GM21526 (cell line): Measurements from ENCODE around the gene TRIM46.

Experiments used
- ATAC-seq: cut with Tn5 transposase; IDR thresholded peaks from one replicate; pipeline ENCODE4 v1.9.1; 2021; ENCODE audit warnings: moderate library complexity; ENCODE audit not compliant: unreplicated experiment, low FRiP score

Gene TRIM46

DNA sequence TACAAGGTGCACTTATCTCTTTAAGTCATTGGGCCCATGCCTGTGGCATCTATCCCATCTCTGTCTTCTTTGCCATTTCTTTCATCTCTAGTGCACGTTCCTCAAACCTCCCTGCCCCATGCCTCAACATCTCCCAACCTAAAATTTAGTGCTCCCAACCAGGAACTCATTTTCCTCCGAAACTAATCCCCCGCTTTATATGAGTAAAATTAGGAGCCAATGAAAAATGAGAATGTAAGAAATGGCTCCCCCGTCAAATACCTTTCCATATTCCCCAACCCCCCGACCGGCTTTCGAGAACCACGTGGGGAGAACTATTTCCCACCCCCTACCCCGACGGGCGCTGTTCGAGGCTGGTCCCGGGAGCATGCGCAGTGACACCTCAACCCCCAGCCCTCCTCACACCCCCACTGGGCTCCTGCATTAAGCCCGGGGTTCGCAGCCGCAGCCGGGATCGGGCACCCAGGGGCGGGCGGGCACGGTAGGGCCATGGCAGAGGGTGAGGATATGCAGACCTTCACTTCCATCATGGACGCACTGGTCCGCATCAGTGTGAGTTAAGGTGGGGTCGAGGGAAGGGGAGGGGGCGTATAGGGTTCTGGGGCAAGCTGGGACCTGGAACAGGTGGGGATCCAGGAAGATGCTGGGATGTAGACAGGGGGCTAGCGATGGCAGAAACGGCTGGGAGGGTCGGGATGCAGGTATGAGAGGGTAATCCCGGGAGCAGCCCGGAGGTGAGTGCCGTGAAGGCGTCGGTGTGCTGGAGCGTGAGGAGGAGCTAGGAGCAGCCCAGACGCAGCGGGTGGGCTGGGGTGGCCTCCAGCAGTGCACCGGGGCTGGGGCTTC lies at the start of gene TRIM46:
TSS of gene TRIM46 (plus strand) at position 372 of the 846 bp plus-strand sequence. CDS start at position 490, 118 bp downstream.
- no peak for ATAC-seq

GRCh38 chr1:155124503-155125463 lies 48.9 kb upstream of the TRIM46 start:
- no peak for ATAC-seq

DNA sequence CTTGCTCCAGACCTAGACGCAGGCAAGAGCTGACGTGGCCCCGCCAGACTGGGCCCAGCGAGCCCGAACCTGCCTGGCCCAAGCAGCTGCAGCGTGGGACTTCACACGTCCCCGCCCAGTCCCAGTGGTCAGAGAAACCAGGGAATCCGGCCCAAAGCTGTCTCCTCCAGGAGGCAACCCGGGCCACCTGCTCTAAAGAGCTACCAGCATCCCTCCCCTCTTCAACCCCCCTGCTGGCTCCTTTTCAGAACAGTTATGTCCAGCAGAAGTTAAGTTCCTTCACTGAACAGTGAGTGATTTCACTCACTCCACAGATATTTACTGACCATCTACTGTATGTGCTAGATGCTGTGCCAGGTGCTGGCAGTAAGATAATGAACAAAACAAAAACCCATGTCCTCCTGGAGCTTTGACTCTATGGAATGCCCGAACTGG lies 48.1 kb upstream of the TRIM46 start:
- no peak for ATAC-seq

GRCh38 chr1:155125946-155126555 lies 47.6 kb upstream of the TRIM46 start:
- no peak for ATAC-seq

DNA sequence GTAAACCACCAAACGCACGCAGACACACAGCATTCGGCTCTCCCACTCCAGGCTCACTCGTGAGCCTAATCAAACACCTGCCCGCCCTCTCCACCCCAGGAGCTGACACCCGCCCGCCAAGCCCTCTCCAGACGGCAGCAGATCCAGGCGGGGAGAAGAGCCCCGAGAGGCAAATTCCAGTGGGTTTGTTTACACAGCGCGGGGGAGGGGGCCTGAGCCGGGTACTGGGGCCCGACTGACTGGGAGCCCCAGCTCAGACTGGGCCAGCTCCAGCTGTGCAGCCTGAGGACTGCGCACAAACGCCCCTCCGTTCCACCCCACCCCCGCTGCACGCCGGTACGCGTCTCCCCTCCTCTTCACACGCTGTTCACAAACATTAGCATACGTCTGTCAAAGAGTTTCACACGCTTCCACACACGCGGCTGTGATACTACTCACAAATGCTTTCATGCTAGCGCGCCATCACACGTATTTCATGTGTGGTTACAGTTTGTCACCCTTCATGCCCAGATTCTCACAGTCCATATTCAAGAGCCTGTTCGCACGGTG lies 47.0 kb upstream of the TRIM46 start:
- no peak for ATAC-seq

- no peak for ATAC-seq
Measured at GRCh38 chr1:155127105-155127966, 46.3 kb upstream of the TRIM46 start, which contains the start of gene EFNA1. Gene EFNA1 (plus strand): TSS chr1:155127876. CDS start chr1:155127978, 102 bp downstream.

DNA sequence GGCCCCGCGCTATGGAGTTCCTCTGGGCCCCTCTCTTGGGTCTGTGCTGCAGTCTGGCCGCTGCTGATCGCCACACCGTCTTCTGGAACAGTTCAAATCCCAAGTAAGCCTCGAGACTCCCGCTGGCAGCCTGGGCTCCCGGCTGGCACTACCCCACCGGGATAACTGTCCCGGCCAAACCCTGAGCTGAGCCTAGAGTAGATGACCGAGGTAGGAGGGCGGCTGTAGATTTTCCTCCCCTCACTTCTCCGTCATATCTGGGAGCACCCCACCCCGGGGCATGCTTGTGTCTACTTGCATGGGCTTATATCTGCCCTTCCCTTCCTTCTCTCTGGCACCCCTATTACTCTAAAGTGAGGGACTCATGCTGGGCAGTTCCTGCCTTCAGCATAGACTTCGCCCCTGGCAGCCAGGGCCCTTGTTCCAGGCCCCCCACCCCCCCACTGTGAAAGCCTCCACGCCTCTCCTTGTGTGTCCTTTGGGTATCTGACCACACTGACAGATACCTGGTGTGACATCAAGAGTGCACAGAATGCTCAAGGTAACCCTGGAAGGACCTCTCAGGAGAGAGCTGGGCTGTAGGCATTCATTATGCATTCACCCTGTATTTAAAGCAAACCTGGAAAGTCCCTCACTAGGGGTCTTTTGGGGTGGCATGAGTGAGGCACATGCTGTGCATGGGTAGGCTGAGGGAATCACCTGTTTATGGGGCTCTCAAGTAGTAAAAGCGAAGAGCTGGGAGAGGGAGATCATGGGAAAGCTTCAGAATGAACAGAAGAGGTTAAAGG lies 45.5 kb upstream of the TRIM46 start:
- no peak for ATAC-seq

DNA sequence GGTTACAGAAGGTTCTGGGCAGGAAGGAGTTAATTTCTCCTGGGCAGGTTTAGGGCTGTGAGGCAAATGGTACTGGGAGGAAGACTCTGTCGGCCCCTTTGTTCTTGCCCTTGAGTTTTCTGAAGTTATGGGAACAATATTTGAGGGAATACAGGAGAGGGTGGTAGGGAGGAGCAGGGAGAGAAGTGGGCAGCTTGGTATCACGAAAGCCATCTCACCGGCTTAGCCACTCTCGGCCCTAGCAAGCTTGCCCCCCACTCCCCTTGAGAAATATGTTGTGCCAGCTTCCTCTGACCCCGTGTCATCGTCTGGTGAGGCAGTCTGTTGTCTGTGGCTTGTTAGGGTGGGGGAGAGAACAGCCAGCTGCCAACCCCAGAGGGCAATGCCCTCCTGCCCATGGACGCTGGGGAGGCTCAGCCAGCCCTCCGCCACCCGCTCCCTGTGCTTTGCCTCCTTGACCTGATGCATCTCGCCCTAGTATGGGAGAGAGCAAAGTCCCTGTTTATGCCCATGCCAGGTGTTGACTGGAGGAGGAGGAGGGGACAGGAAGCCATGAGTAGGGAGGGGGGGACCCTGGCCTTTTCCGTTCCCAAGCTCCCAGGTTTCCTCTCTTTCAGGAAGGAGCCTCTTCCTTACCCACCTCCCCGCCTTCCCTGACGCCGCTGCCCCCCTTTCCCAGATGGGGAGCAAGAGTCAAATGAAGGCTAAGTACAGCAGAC lies 44.7 kb upstream of the TRIM46 start:
- ATAC-seq = no peak

- no peak for ATAC-seq
Measured at GRCh38 chr1:155130272-155131006, 43.2 kb upstream of the TRIM46 start.

GRCh38 chr1:155131285-155131684 lies 42.4 kb upstream of the TRIM46 start:
- no peak for ATAC-seq

DNA sequence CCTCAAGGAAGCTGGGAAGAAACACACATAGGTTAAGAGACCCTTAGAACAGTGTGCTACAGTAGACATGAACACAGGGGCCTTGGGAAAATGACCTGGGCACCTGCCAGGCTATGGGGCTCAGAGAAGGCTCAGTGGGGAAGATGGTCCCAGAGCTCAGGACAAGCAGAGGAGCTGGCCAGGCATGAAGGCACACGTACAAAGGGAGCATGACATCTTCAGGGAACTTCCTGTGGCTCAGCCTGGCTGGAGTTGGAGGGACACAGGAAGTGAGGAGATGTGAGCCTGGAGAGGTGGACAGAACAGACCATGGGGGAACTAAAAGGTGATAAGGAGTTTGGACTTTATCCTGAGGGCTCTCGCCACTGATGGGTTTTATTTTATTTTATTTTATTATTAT lies 41.8 kb upstream of the TRIM46 start:
- ATAC-seq = no peak

DNA sequence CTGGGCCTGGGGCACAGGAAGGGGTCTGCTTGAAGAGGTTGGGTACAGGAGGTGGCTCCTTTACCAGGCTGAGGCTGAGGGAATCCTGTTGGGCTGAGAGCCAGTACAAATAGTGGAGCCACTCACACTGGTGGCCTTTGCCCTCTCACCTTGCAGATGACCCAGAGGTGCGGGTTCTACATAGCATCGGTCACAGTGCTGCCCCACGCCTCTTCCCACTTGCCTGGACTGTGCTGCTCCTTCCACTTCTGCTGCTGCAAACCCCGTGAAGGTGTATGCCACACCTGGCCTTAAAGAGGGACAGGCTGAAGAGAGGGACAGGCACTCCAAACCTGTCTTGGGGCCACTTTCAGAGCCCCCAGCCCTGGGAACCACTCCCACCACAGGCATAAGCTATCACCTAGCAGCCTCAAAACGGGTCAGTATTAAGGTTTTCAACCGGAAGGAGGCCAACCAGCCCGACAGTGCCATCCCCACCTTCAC lies 39.8 kb upstream of the TRIM46 start:
- ATAC-seq = no peak

- ATAC-seq = no peak
Measured at GRCh38 chr1:155134322-155134721, 39.3 kb upstream of the TRIM46 start.

- no peak for ATAC-seq
Measured at GRCh38 chr1:155134880-155135414, 38.7 kb upstream of the TRIM46 start.

GRCh38 chr1:155135415-155136028 lies 38.1 kb upstream of the TRIM46 start, which contains the start of gene SLC50A1:
Gene SLC50A1 (plus strand): TSS chr1:155135852. CDS start chr1:155135912, 60 bp downstream.
- peak; percentile 56 for ATAC-seq

DNA sequence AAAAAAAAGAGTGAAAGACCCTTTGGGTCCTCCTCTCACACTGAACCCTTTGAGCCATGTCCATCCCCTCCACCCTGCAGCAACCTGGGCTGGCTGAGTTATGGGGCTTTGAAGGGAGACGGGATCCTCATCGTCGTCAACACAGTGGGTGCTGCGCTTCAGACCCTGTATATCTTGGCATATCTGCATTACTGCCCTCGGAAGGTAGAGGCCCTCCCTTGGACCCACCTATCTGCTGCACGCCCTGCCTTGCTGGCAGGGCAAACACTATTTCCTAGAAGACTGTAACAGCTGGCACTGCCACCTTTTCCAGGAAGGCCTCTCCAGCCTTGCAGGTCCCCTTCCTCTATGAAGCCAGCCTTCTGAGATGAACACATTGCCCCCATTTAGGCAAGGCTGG lies 36.9 kb upstream of the TRIM46 start:
- no peak for ATAC-seq
